K562 (cell line): ENCODE results near the gene LAMA2. TPM values are rescaled to one million over a fixed set of nuclear protein-coding genes. Genes with fewer than 3 reads are reported as not detected.

Experiments
- ATAC-seq: fragments of 200-7000 bp; cut with Tn5 transposase; 3 replicates; pipeline ENCODE4 v1.9.1; 2020; ENCODE audit warnings: moderate library complexity
- BruUV-seq: library from RNA; stranded (reverse); fragments of 400-500 nt; replicated peaks from 2 replicates; lab custom pipeline; 2021; lab: Mats Ljungman, UMichigan
- CTCF ChIA-PET: fragments of 300-600 bp; formaldehyde crosslinking; extraction: SDS; loops from one replicate; lab custom pipeline; 2021; ENCODE audit warnings: low intra/inter-chr PET ratio; lab: Yijun Ruan, JAX
- POLR2A ChIA-PET: fragments of 300-600, 350-650 bp; sonication (Branson Sonifier 250); formaldehyde crosslinking; extraction: SDS; loops from one replicate; lab custom pipeline; 2021; ENCODE audit warnings: antibody characterized with exemption, inconsistent platforms; lab: Yijun Ruan, JAX
- DNase-seq, 4 experiments: peaks; one replicate each; pipeline versions ENCODE4 v3.0.0 to v3.0.0-alpha.2; 2011 to 2018; ENCODE audit warnings: low spot score in 3 of 4, mixed read lengths in 3 of 4; ENCODE audit errors: extremely low read depth in 1 of 4
- FAIRE-seq: peaks from 2 replicates; lab custom pipeline; 2011; peaks lifted over from hg19 to GRCh38; lab: Jason Lieb, UNC
- H2AFZ ChIP-seq: 2 replicates; pipeline ENCODE4 v1.6.0; 2011; ENCODE audit warnings: low read depth, low read length, control low read depth, inconsistent platforms
- H3K27ac ChIP-seq: fragments of 200-600 bp; 3 replicates; pipeline ENCODE4 v1.8.0; 2011; ENCODE audit warnings: low read depth, mild to moderate bottlenecking, control low read depth, inconsistent platforms, low read length, moderate library complexity, mixed read lengths; ENCODE audit errors: extremely low read depth
- H3K27me3 ChIP-seq, 2 experiments: fragments of 300-600 bp in 1 of 2; 2 replicates in 1 of 2; 3 replicates in 1 of 2; pipeline versions ENCODE4 v1.6.0 to v1.8.0; 2011; ENCODE audit warnings: inconsistent platforms in 2 of 2, low read length in 2 of 2, mild to moderate bottlenecking in 1 of 2, mixed read lengths in 1 of 2, moderate library complexity in 1 of 2; ENCODE audit not compliant: control insufficient read depth in 2 of 2, insufficient read depth in 2 of 2
- H3K36me3 ChIP-seq: fragments of 300-600 bp; 3 replicates; pipeline ENCODE4 v1.8.0; 2011; ENCODE audit warnings: mild to moderate bottlenecking, low read length, inconsistent platforms; ENCODE audit not compliant: control insufficient read depth, insufficient read depth
- H3K4me1 ChIP-seq, 2 experiments: fragments of 200-600 bp in 1 of 2; replicated peaks in 1 of 2; 2 replicates in 1 of 2; 3 replicates in 1 of 2; pipeline versions ENCODE4 v1.5.1 to v1.8.0; 2011; ENCODE audit warnings: inconsistent platforms in 2 of 2, low read length in 2 of 2, mild to moderate bottlenecking in 1 of 2, mixed read lengths in 1 of 2, moderate library complexity in 1 of 2; ENCODE audit not compliant: control insufficient read depth in 2 of 2, insufficient read depth in 2 of 2
- H3K4me2 ChIP-seq: 2 replicates; pipeline ENCODE4 v1.6.1; 2011; ENCODE audit warnings: low read length, control low read depth, inconsistent platforms, mixed read lengths; ENCODE audit not compliant: insufficient read depth
- H3K4me3 ChIP-seq: fragments of 200-600 bp; sonication (generic), shearing (Covaris generic); 2 replicates; pipeline ENCODE4 v1.5.1; 2016; ENCODE audit warnings: control low read depth, inconsistent platforms
- H3K79me2 ChIP-seq: fragments of 200-600 bp; 3 replicates; pipeline ENCODE4 v1.8.0; 2011; ENCODE audit warnings: low read length, inconsistent platforms; ENCODE audit not compliant: control insufficient read depth, insufficient read depth
- H3K9ac ChIP-seq, 2 experiments: 2 replicates each; pipeline versions ENCODE4 v1.6.0 to v1.6.1; 2011; ENCODE audit warnings: low read depth in 2 of 2, low read length in 2 of 2, control low read depth in 1 of 2, inconsistent platforms in 1 of 2, mild to moderate bottlenecking in 1 of 2, mixed read lengths in 1 of 2; ENCODE audit not compliant: insufficient read depth in 1 of 2
- H3K9me1 ChIP-seq: one replicate; pipeline ENCODE4 v1.6.0; 2011; ENCODE audit warnings: inconsistent platforms, mild to moderate bottlenecking, low read length, moderate library complexity; ENCODE audit not compliant: control insufficient read depth, insufficient read depth
- H3K9me3 ChIP-seq: replicated peaks from 2 replicates; pipeline ENCODE4 v1.5.1; 2011; ENCODE audit warnings: low read depth, low read length, inconsistent platforms; ENCODE audit not compliant: control insufficient read depth, insufficient read depth
- H4K20me1 ChIP-seq: replicated peaks from 2 replicates; pipeline ENCODE4 v1.6.1; 2011; ENCODE audit warnings: low read length, inconsistent platforms, mixed read lengths; ENCODE audit not compliant: control insufficient read depth, insufficient read depth
- CBFA2T2 ChIP-seq: fragments of 450-650 bp; conservative IDR thresholded peaks from 2 replicates; pipeline ENCODE4 v1.6.1; 2017; ENCODE audit warnings: mild to moderate bottlenecking
- CBX2 ChIP-seq: fragments of 200-600 bp; sonication (generic); IDR thresholded peaks from one replicate; pipeline ENCODE4 v1.6.1; 2012; ENCODE audit warnings: mild to moderate bottlenecking, low read length, inconsistent platforms; ENCODE audit not compliant: insufficient read depth, poor library complexity, severe bottlenecking
- E2F1 ChIP-seq: sonication (generic); formaldehyde crosslinking; IDR thresholded peaks from 2 replicates; pipeline ENCODE4 v1.8.1; 2023; ENCODE audit warnings: mild to moderate bottlenecking, missing genetic modification reagents, moderate library complexity
- ELF2 ChIP-seq: fragments of 250-450 bp; sonication (Bioruptor Pico); IDR thresholded peaks from 2 replicates; pipeline ENCODE4 v1.5.0; 2021; ENCODE audit warnings: mild to moderate bottlenecking
- GMEB1 ChIP-seq: fragments of 250-450 bp; sonication (Bioruptor Pico); IDR thresholded peaks from 2 replicates; pipeline ENCODE4 v1.4.0; 2020; ENCODE audit warnings: mild to moderate bottlenecking
- MEIS2 ChIP-seq: fragments of 450-650 bp; IDR thresholded peaks from 2 replicates; pipeline ENCODE4 v1.6.1; 2014; ENCODE audit warnings: mild to moderate bottlenecking; ENCODE audit not compliant: partially characterized antibody
- RBFOX2 ChIP-seq: fragments of 200-400 bp; formaldehyde crosslinking; IDR thresholded peaks from 2 replicates; pipeline ENCODE4 v1.6.1; 2017; ENCODE audit warnings: low read depth, mild to moderate bottlenecking, low read length, moderate library complexity
- SMAD2 ChIP-seq: fragments of 150-350 bp; IDR thresholded peaks from 2 replicates; pipeline ENCODE4 v1.6.1; 2014; ENCODE audit warnings: low read depth, mild to moderate bottlenecking, low read length
- SMARCC2 ChIP-seq: fragments of 450-650 bp; IDR thresholded peaks from 2 replicates; pipeline ENCODE4 v1.6.1; 2017; ENCODE audit warnings: antibody characterized with exemption, moderate library complexity, mild to moderate bottlenecking, low read depth
- SRSF3 ChIP-seq: fragments of 200-400 bp; formaldehyde crosslinking; IDR thresholded peaks from 2 replicates; pipeline ENCODE4 v1.6.1; 2016; ENCODE audit warnings: mild to moderate bottlenecking, low read length, moderate library complexity; ENCODE audit not compliant: insufficient read depth
- ZFP36 ChIP-seq: fragments of 150-350 bp; IDR thresholded peaks from 2 replicates; pipeline ENCODE4 v1.6.1; 2018; ENCODE audit warnings: low read length, low read depth; ENCODE audit not compliant: partially characterized antibody
- ZNF232 ChIP-seq: sonication (generic); formaldehyde crosslinking; IDR thresholded peaks from 2 replicates; pipeline ENCODE4 v1.8.0; 2022; ENCODE audit warnings: mild to moderate bottlenecking, missing genetic modification reagents
- ZNF280B ChIP-seq: fragments of 250-450 bp; sonication (Bioruptor Pico); IDR thresholded peaks from 2 replicates; pipeline ENCODE4 v1.5.1; 2021; ENCODE audit warnings: mild to moderate bottlenecking
- ZNF431 ChIP-seq: sonication (generic); formaldehyde crosslinking; IDR thresholded peaks from 2 replicates; pipeline ENCODE4 v1.8.0; 2022; ENCODE audit warnings: mild to moderate bottlenecking, missing genetic modification reagents
- ZNF583 ChIP-seq: fragments of 250-450 bp; sonication (Bioruptor Pico); IDR thresholded peaks from 2 replicates; pipeline ENCODE4 v1.4.0; 2020
- WGBS: fragments of 100-300 bp; shearing (Covaris generic); methylation state at CpG from one replicate; pipeline ENCODE4 v1.1.6; 2016; ENCODE audit warnings: low coverage, mixed read lengths; ENCODE audit not compliant: insufficient coverage; ENCODE audit errors: missing lambda C conversion rate; 5-methylcytosine and 5-hydroxymethylcytosine counted together
- in situ Hi-C: fragments of 300-500 bp; cut with MboI; formaldehyde crosslinking; loops from 4 replicates; pipeline ENCODE4 v1.15.0; 2018; ENCODE audit warnings: inconsistent platforms, mixed read lengths
- intact Hi-C: fragments of 100-400 bp; cut with micrococcal nuclease; formaldehyde crosslinking; loops from 2 replicates; pipeline ENCODE4 v1.14.2; 2022
- polyA plus RNA-seq, 8 experiments: library from polyadenylated mRNA; depleted of rRNA in 4 of 8; stranded (reverse) in 5 of 8; unstranded in 3 of 8; fragments of >200 nt; fragmentation: Nextera tagmentation in 2 of 8; fragmentation: Illumina TruSeq in 1 of 8; extraction: Ambion mirVana in 2 of 8; extraction: Trizol in 1 of 8; gene quantifications; 2 replicates each; pipeline versions ENCODE4 v1.2.1 to v1.2.3, GENCODE V29; 2011 to 2014; ENCODE audit warnings: inconsistent platforms in 1 of 8, missing spikeins in 1 of 8
- total RNA-seq, 7 experiments: library from RNA; depleted of rRNA in 6 of 7; stranded (reverse); fragments of >200 nt in 6 of 7; fragmentation: Illumina TruSeq in 2 of 7; extraction: Trizol in 2 of 7; gene quantifications; 2 replicates each; pipeline versions ENCODE4 v1.2.1 to v1.2.3, GENCODE V29; 2011 to 2021; ENCODE audit warnings: low replicate concordance in 1 of 7
- TF ChIP-seq, protein P1 (sequence below), 3 experiments: fragments of 200-800 bp in 1 of 3; sonication (Bioruptor generic) in 1 of 3; sonication (generic) in 1 of 3; formaldehyde crosslinking in 1 of 3; IDR thresholded peaks; 2 replicates each; pipeline versions ENCODE4 v1.6.1 to v1.8.0; 2016 to 2022; ENCODE audit warnings: mild to moderate bottlenecking in 2 of 3, missing compliant biosample characterization in 2 of 3, missing genetic modification characterization in 2 of 3, missing genetic modification reagents in 1 of 3
- TF ChIP-seq, protein P2 (sequence below), 2 experiments: fragments of 450-650 bp; IDR thresholded peaks; 2 replicates each; pipeline ENCODE4 v1.6.1; 2016

The LAMA2 gene
- total and polyA plus RNA-seq, 9 of the 15 experiments (the other 6 are each of a cell fraction or from before 2014, with no cell fraction given), result 0.04 to 1.5 (median 0.36) TPM

DNA sequence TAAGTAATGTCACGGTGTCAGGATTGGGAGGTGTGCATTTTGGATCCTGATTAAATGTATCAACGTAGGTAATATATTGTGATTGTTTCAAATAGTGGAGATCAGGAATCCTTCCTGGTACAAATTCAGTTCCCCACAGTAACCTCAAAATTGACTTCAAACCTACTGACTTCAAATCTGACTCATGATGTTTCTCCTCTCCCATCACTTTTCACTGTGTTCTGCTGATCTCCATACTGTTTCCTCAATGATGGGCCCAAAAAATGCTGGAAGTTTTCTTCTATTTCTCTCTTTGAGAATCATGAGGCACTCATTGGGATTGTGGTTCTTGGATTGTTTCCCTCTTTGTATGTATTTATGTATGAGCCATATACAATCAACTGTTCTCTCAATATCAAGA lies 35.9 kb downstream of the LAMA2 start:
- H2AFZ ChIP-seq, result no peak overlapping the region
- ChIA-PET POLR2A (no interaction called here), CTCF (no interaction called here)
- intact Hi-C loops (no loop called here), in situ Hi-C loops (no loop called here)
- no peak for ATAC-seq
- H3K79me2 ChIP-seq, result no peaks in the 10 kb centered on the region
- no peak overlapping the region for H3K4me3 ChIP-seq
- WGBS, result 0% methylated on average over 2 of the region's 2 CpGs
- no peaks in the 10 kb centered on the region for H3K9me1 ChIP-seq
- no TSS peak for BruUV-seq
- no peaks in the 10 kb centered on the region for H3K36me3 ChIP-seq
- no peak overlapping the region for H3K9ac ChIP-seq
- TF ChIP-seq ZNF583 (CRISPR knock-in tag), result no peak
- TF ChIP-seq ZNF280B, result no peak
- no peak for TF ChIP-seq ZNF232 (CRISPR knock-in tag)
- TF ChIP-seq MEIS2, result no peak
- TF ChIP-seq SRSF3, result no peak
- TF ChIP-seq, protein P1, sequence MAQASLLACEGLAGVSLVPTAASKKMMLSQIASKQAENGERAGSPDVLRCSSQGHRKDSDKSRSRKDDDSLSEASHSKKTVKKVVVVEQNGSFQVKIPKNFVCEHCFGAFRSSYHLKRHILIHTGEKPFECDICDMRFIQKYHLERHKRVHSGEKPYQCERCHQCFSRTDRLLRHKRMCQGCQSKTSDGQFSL (CRISPR knock-in tag; IDR thresholded peaks at IDR 0.05), result no peak
- TF ChIP-seq, protein P1 (tag; IDR thresholded peaks at IDR 0.05), result no peak
- no peak for TF ChIP-seq E2F1 (CRISPR knock-in tag)
- TF ChIP-seq SMAD2, result no peak
- no peak for TF ChIP-seq CBX2
- TF ChIP-seq ZNF431 (CRISPR knock-in tag), result no peak
- TF ChIP-seq CBFA2T2, result no peak
- TF ChIP-seq RBFOX2, result no peak
- no peak for TF ChIP-seq GMEB1 (CRISPR knock-in tag)
- TF ChIP-seq ELF2 (CRISPR knock-in tag), result no peak
- TF ChIP-seq, protein P2, sequence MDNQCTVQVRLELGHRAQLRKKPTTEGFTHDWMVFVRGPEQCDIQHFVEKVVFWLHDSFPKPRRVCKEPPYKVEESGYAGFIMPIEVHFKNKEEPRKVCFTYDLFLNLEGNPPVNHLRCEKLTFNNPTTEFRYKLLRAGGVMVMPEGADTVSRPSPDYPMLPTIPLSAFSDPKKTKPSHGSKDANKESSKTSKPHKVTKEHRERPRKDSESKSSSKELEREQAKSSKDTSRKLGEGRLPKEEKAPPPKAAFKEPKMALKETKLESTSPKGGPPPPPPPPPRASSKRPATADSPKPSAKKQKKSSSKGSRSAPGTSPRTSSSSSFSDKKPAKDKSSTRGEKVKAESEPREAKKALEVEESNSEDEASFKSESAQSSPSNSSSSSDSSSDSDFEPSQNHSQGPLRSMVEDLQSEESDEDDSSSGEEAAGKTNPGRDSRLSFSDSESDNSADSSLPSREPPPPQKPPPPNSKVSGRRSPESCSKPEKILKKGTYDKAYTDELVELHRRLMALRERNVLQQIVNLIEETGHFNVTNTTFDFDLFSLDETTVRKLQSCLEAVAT (IDR thresholded peaks at IDR 0.05), result no peak
- TF ChIP-seq ZFP36, result no peak
- TF ChIP-seq SMARCC2, result no peak
- no peaks in the 10 kb centered on the region for H4K20me1 ChIP-seq
- no peak overlapping the region for H3K27ac ChIP-seq
- no peaks in the 10 kb centered on the region for H3K27me3 ChIP-seq
- no peak overlapping the region for H3K4me2 ChIP-seq
- no peaks in the 10 kb centered on the region for H3K9me3 ChIP-seq
- no peaks in the 10 kb centered on the region for H3K4me1 ChIP-seq
- no peak for DNase-seq
- FAIRE-seq, result no peak
